Measurements from ENCODE around the gene LMF1. TPM values are rescaled to one million over a fixed set of nuclear protein-coding genes. Genes with fewer than 3 reads are reported as not detected.
A peak's percentile ranks its signal among the peaks of the same experiment; 100 is the strongest.

The LMF1 gene
- total RNA-seq: 8.1 TPM
- long read RNA-seq: 0 reads

DNA sequence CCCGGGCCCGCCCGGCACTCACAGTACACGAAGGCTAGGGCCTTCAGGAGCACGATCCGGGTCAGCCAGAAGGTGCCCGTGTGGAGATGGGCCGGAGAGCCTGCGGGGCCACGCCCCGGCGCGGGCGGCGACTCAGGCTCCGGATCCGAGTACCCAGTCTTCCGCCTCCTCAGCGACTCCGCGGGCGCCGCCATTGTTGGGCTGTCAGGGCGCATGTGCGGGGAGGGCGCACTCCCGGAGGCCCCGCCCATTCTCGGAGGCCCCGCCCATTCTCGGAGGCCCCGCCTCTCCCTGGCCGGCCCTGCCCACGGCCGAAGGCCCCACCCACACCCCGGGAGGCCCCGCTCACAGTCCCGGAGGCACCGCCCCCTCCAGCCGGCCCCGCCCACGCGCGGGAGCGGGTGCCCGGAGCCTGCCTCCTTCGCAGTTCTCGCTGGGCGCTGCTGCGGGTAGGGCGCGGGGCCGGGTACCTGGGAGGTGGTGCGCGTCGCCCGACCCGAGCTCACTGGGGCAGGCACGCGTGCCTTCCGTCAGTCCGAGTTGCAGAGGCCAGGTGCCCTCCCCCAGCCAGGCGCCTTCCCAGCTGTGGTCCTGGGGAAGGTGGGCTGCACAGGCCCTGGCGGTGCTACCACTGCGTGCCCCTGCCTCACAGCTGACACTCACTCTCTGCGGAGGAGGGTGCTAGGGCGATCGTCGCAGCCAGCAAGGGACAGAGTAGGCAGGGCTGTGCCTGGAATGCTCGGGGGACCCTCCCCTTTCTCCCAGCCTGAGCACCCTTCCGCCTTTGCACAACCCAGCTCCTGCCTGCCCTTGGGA lies at the start of gene LMF1:
LMF1 (minus strand) TSS at position 219 of the 816 bp plus-strand sequence; CDS start at position 215, 4 bp downstream.
- intact Hi-C loops (cut with DNase I): no loop called here
- peak; percentile 99 for ATAC-seq

DNA sequence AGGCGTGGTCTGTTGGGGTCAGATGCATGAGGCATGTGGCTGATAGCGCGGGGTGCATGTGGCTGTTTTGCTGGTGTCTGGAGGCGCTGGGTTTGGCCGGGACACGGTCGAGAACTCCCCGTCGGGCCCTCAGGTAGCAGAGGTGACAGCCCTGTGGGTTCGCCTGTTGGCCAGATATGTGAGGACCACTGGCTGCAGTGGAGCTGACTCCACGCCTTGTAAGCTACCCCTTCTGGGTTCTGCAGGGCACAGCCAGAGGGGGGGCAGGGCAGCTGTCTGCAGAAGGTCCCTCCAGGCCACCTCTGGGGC lies 49.3 kb upstream of the LMF1 start:
- no peak for DNase-seq (ENCODE audit: missing footprints)
- ATAC-seq: no peak
- intact Hi-C loops (cut with DNase I): no loop called here

More for the DNA sequence above, at the start of gene LMF1:
- DNase-seq (ENCODE audit: missing footprints): peak; percentile 97

DNA sequence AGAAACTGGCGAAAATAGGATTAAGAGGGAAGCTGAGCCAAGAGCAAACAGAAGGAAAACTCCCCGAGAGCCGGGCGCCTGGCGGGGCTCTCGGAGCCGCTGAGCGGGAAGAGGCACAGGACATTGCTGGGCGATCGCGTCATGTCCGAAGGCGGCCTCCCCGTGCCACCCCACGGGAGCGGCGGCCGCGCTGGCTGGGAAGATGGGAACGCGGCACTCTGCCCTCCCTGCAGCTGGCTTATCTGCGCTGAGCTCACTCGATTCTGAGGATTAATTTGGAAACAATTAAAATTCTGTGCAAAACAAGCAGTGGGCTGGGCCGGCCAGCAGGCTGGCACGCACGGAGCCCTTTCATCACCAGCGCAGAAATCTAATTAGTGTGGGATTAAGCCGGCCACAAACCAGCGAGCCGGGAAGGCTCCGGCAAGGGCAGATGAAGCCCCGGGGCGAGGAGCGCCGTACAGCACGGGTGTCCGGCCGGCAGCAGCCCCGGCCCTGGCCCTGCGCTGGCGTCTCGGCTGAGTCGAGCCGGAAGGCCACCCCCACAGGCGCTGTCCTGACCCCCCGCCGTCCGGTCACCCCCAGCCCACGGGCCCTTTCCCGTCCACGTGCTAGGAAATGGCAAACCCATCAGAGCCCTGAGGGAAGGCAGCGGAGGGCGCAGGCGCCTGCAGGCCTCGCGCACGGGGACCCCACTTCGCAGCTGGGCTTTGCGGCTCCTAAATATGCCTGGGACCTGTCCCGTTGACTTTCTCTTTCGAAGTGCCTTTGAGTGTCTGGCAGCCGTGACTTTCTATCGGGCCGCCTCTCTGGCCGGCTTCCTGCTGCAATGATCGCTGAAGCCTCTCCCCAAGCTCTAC lies 48.7 kb upstream of the LMF1 start:
- intact Hi-C loops (cut with DNase I): no loop called here
- DNase-seq (ENCODE audit: missing footprints) (no peak), ATAC-seq (peak; percentile 73)

DNA sequence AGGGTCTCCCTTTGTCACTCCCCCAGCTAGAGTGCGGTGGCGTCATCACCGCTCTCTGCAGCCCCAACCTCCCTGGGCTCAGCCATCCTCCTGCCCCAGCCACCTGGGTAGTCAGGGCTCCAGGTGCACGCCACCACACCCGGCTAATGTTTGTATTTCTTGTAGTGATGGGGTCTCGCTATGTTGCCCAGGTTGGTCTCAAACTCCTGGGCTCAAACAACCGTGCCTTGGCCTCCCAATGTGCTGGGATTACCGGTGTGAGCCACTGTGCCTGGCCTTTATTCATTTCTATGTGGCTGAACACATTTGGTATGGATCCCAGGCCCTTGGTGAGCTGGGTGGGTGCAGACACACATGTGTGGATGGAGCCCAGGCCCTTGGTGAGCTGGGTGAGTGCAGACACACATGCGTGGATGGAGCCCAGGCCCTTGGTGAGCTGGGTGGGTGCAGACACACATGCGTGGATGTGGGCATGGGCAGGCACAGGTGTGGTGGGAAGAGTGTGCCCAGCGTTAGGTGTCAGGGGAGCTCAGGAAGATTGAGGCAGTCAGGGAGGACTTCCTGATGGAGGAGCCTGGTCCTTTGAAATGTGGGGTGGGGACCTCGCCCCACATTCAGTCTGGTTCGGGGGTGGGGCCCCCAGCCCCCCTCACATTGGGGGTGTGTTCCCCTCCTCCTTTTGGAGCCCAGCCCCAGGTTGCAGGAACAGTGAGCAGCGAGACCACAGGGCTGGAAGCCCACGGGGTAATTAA lies 47.8 kb upstream of the LMF1 start:
- ATAC-seq (no peak), DNase-seq (ENCODE audit: missing footprints) (peak; percentile 2)
- intact Hi-C loops (cut with DNase I): no loop called here

DNA sequence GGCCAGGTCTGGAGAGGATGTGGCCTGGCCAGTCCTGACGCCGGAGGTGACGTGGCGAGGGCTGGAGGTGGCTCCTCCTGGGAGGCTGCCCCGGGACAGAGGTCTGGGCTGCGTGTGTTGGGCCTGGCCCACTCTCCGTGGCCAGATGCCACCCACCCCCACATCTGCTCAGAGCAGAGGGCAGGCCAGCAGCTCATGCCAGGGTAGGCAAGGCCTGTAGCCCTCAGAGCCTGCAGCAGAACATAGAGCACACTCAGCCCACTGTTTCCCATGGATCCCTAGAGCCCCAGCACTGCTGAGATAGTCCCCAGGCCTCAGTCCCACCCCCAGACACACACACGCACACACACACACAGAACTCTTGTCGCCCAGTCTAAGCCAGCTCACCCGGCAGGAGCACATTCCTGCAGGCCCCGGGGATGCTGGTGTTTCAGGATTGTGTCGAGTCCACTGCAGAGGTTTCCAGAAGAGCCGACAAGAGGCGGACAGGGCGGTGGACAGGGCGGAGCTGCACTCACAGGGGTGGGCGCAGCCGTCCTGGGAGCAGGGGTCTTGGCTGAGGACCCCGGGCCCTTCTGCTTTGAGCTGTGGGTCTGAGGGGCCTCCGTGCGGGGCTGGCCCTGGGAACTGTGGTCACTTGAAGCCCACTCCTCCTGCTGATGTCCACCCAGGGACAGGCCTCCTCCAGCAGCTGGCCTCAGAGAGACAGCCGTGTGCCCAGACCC lies 44.1 kb upstream of the LMF1 start:
- DNase-seq (ENCODE audit: missing footprints) (no peak), ATAC-seq (peak; percentile 59)
- intact Hi-C loops (cut with DNase I): no loop called here

DNA sequence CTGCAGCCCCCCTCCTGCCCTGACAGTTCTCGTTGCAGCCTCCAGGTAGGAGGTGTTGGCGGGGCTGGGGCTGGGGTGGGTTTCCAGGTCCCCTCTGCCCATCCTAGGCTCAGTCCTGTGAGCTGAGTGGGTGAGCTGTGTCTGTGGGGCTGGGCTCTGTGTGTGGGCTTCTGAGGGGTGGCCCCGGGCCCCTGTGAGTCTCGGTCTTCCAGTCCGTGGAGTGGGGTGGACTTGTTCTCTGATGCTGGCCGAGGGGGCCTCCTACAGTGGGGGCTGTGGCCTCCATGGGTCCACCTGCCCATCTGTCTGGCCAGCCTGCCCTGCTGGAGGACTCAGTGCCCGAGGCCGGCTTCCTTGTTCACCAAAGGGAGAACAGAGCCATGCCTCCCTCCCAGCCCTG lies 43.4 kb upstream of the LMF1 start:
- ATAC-seq (no peak), DNase-seq (ENCODE audit: missing footprints) (no peak)
- intact Hi-C loops (cut with DNase I): no loop called here

DNA sequence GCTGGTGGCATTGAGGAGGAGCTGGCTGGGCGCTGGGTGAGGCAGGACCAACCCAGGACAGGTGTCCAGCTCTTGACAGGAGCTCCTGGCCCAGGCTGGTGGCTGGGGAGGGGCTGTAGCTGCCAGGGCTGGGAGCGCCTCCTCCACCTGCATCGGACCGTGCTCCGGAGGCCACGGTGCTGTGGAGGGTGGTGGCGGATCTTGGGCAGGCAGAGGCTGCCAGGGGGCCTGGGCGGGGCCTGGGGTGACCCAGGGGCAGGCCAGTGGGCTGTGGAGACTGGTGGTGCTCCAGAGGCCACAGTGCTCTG lies 42.8 kb upstream of the LMF1 start:
- intact Hi-C loops (cut with DNase I): no loop called here
- no peak for ATAC-seq
- no peak for DNase-seq (ENCODE audit: missing footprints)

DNA sequence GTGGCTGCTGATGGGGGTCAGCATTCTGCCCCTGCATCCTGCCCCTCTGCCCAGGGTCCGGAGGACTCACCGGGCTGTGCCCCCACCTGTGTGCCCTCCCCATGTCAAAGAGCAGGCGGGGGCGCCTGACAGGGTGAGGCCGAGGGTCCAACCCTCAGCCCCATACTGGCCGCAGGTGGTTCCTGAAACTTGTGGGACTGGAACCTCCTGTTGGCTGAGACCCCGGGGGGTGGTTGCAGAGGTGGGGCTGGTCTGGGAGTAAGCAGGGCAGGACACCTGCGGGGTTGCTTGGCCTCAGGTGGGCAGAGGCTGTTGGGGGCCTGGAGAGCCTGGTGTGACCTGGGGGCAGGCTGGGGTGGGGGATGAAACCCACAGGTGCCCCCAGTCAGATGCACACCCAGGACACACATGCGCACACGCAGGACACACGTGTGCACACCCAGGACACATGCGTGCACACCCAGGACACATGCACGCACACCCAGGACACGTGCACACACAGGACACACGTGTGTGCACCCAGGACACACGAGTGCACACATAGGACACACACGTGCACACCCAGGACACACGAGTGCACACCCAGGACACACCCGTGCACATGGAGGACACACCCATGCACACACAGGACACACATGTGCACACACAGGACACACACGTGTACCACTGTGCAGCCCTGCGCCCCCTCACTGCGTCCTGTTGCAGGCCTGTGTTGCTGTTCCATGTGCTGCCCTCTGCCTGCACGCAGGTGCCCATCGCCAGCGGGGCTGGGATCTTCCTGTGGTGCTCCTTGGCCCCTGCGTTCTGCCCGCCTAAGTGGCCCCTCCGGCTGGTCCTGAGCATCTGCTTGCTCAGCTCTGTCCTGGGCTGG lies 42.2 kb upstream of the LMF1 start:
- intact Hi-C loops (cut with DNase I): no loop called here
- ATAC-seq (no peak), DNase-seq (ENCODE audit: missing footprints) (no peak)

DNA sequence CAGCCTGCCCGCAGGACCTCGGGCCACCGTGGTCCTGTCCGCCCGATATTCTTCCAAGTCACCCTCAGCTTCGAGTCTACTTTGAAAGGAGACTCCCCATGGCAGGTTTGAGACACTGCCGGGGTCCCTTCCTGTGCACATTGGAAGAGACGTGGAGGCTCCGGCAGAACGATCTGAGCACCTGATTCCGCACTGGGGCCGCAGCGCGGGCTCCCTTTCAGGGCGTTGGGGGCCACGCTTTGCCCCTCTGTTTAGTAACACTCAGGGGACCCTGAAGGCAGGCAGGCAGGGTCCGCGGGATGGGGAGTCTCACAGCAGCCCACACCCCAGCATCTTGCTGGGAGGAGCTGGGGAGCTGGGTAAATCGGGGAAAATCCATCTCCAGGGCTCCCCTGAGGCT lies 41.4 kb upstream of the LMF1 start:
- DNase-seq (ENCODE audit: missing footprints) (no peak), ATAC-seq (no peak)
- intact Hi-C loops (cut with DNase I): no loop called here

DNA sequence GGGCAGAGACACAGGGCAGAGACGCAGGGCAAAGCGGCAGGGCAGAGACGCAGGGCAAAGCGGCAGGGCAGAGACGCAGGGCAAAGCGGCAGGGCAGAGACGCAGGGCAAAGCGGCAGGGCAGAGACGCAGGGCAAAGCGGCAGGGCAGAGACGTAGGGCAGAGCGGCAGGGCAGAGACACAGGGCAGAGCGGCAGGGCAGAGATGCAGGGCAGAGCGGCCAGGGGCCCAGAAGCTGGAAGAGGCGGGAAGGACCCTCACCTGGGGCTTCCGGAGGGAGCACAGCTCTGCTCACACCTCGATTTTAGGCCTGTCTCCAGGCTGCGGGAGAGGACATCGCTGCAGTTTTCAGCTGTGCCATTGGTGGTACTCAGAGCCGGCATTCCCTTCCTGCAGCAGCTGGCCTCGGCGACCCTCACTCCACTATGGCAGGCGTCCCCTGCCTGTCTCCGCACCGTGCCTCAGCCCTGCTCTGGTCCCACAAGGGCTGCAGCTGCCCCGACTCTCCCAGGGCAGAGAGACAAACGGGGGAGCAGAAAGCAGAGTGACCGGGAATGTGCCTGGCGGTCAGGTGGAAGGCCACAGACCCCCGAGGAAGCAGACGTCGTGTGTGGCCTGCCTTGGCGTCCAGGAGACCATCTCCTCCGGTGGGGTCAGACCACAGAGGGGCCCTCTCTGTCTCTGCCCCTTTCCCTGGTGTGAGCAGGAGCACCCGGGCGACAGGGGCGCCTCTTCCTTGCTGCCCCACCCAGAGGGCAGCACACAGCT lies 40.7 kb upstream of the LMF1 start:
- ATAC-seq: no peak
- no peak for DNase-seq (ENCODE audit: missing footprints)
- intact Hi-C loops (cut with DNase I): no loop called here

DNA sequence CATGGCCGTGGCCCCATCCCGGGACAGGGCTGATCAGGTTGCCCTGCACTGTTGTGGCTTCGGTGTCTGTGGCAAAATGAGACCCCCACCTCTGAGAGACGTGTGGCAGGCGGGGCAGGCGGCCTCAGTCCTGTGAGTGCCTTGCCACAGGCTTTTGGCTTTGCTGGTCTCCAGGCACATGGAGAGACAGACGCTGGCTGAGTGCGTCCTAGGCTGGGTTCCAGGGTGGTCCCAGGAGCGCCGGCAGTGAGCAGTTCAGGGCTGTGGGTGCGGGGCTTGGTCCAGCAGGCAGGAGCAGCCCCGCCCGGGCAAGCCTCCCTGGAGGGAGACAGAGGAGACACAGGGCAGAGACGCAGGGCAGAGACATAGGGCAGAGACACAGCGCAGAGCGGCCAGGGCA lies 40.0 kb upstream of the LMF1 start:
- no peak for ATAC-seq
- DNase-seq (ENCODE audit: missing footprints): no peak
- intact Hi-C loops (cut with DNase I): no loop called here

DNA sequence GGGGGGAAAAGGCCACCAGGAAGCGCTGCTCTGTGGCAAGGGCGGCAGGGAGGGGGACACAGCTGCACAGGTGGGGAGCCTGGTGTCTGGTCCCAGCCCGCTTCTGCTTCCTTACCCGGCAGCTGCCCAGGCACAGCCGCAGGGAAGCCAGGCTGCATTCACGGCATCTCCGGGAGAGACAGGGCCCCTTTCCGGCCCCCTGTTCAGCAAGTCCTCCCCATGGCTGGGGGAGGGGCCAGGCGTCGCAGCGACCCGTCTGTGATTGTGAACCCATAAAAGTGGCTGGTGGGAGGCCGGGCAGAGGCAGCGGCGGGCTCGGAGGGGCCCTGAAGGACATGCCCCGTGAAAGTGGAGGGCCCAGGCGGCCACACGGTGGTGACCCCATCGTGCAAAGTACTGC lies 39.5 kb upstream of the LMF1 start:
- ATAC-seq (no peak), DNase-seq (ENCODE audit: missing footprints) (no peak)
- intact Hi-C loops (cut with DNase I): no loop called here

DNA sequence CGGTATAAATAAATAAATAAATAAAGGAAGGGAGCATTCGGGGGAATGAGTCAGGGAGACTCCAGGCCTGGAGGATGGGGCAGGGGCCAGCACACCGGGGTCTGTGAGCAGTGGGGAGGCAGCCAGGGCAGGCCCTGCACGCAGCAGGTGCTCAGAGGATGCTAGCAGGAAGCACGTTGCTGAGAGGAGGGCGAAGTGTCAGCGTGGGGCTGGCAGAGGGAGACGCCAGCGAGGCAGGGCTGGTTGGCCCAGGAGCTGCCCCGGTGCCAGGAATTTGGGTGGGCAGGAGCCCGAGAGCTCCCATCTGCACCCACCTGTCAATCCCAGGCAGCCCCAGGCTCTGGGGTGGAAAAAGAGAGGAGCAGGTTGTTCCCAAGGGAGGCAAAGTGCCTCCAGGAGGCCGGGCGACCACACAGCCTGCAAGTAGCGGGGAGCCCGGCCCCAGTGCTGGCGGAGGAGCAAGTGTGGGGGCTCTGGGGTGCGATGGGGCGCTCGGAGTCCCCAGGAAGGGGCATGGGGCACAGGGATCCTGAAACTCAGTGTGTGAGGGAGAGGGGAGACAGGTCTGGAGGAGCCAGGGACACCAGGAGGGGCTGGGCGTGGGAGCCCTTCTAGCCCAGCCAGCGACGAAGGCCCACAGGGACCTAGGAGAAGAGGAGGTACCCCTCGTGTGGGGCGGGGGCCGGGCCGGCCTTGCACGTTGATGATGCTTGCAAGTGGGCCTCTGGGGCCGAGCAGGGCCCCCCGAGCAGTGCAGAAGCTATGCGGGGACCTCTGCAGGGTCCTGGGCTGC lies 38.8 kb upstream of the LMF1 start:
- intact Hi-C loops (cut with DNase I): no loop called here
- ATAC-seq (no peak), DNase-seq (ENCODE audit: missing footprints) (no peak)

DNA sequence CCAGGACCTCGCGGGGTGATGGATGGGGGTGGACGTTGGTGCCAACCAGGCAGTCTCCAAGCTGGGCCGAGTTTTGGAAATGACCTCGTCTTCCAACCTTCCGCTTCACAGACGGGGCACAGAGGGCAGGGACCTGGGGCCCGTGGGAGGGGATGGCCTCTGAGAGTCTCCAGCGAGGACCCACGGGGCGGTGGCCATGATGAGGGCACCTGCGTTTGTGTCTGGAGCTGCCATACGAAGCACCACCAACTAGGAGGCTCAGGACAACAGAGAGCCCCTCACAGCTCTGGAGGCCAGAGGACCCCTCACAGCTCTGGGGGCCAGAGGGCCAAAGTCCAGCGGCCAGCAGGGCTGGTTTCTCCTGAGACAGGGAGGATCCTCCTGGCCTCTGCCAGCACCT lies 37.3 kb upstream of the LMF1 start:
- no peak for DNase-seq (ENCODE audit: missing footprints)
- ATAC-seq: no peak
- intact Hi-C loops (cut with DNase I): no loop called here

DNA sequence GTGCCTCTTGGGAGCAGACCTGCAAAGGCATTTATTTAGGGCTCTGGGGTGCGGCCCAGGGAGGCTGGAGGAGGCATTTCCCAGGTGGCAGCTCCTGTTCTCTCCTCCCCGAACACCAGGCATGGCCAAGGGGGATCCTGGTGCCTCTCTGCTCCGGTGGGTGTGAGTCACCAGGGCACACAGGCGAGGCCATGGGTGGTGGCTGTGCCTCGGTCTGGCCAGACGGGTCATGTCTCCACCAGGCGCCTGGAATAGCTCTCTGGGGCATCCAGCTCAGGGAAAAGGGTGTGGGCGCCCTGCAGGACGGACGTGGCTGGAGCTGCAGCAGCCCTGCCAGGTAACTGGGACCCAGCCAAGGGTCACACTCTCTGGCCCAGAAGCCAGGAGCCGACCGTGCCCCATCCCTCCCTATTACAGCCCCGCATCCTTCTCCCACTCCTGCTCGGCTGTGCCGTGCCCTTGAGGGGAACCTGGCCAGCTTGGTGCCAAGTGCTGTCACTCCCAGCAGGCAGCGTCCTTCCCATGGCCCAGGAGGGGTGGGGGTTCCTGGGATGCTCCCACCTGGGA lies 36.6 kb upstream of the LMF1 start:
- DNase-seq (ENCODE audit: missing footprints): no peak
- intact Hi-C loops (cut with DNase I): no loop called here

DNA sequence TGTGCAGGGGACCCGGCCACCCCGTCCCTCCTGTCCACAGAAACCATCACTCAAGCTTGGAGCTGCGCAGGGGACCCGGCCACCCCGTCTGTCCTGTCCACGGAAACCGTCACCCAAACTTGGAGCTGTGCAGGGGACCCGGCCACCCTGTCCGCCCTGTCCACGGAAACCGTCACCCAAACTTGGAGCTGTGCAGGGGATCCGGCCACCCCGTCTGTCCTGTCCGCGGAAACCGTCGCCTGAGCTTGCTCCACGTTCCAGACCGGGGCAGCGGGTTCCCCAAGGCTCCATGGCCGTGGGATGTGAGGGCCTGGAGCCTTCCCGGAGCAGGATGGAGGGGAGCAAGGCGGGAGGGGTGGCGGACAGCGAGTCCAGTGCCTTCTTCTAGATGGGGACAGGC lies 36.0 kb upstream of the LMF1 start:
- intact Hi-C loops (cut with DNase I): no loop called here
- no peak for ATAC-seq
- DNase-seq (ENCODE audit: missing footprints): no peak

More for the DNA sequence above, 36.6 kb upstream of the LMF1 start:
- no peak for ATAC-seq

All from Right ventricle myocardium inferior (tissue), 1 donor.